Central memory CD4-positive, alpha-beta T cell (primary cell): ENCODE measurements around the gene VIP.

Source experiments
- DNase-seq: peaks from one replicate; pipeline ENCODE4 v3.0.0; 2022

Gene VIP

DNA sequence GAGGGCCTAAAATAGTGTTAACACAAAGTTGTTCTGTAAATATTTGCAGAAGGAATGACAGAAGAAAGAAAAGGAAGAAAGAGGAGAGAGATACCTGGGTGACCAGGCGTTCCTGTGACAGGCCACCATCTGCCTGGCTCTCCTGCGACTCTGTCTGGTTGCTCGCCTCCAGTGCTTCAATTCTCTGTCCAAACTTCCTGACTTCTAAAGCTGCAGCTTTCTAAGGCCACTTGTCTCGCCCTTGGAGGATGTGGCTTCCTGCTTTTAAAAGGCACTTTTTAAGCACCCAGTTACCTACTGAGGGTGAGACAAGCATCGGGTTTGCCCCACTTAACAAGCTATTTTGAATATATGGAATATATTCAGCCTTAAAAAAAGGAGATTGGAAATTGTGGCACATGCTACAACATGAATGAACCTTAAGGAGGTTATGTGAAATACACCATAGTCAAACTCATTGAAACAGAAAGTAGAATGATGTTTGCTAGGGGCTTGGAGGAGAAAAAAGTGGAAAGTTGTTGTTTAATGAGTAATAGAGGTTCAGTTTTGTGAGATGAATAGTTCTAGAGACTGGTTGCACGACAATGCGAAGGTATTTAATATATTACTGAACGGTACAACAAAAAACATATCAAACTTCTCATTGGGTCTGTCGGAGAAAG, 32.8 kb downstream of the VIP start:
- DNase-seq: no peak

DNA sequence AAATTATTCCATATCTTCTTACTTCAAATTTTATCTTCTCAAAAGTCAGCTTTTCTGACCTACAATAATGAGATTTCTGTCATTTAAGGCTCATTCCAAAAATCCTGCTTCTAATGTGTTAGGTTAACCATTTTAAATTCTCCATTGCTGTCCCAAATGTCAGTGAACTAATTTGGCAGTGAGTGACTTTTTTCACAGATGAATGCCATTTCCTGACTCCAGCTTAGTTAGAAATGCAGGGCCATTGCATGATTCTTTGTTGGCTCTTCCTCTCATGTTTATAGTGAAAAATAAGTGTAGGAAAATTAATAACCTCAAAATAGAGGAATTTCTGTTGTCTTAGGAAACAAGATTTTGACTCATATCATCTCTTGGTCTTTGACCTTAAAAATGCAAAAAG, 44.1 kb downstream of the VIP start:
- no peak for DNase-seq

DNA sequence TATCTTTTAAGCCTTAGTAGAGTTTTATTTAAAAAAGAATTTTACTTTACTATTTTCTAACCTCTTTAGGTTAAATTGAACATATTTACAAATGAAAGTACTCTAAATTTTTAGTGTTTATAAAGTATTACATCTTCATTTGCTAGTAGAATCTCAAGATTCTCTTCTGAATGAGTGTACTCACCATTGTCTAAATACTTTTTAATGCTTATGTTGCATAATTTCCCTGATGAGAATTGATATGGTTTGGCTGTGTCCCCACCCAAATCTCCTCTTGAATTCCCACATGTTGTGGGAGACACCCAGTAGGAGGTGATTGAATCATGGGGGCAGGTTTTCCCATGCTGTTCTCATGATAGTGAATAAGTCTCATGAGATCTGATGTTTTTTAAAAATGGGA, 53.6 kb downstream of the VIP start:
- no peak for DNase-seq
